HCT116 (cell line): Measurements from ENCODE around the gene SUN5. TPM values are rescaled to one million over a fixed set of nuclear protein-coding genes. Genes with fewer than 3 reads are reported as not detected.

Experiments
- ATAC-seq: fragments of 200-7000 bp; cut with Tn5 transposase; 2 replicates; pipeline ENCODE4 v1.9.1; 2020; ENCODE audit warnings: mild to moderate bottlenecking, moderate library complexity
- BruUV-seq: library from RNA; stranded (reverse); fragments of 400-500 nt; replicated peaks from 2 replicates; lab custom pipeline; 2021; lab: Mats Ljungman, UMichigan
- CTCF ChIA-PET: fragments of 300-600 bp; sonication (Branson Sonifier 250); formaldehyde crosslinking; loops from one replicate; lab custom pipeline; 2021; ENCODE audit warnings: antibody characterized with exemption; lab: Charles Lee
- POLR2A ChIA-PET: fragments of 300-600, 350-600 bp; sonication (Branson Sonifier 250); formaldehyde crosslinking; loops from one replicate; lab custom pipeline; 2021; ENCODE audit warnings: antibody characterized with exemption; lab: Charles Lee
- RAD21 ChIA-PET, 2 experiments: fragments of 300-600 bp; sonication (Branson Sonifier 250); formaldehyde crosslinking; loops; one replicate each; lab custom pipeline; 2023; ENCODE audit warnings: low total read pairs in 2 of 2; ENCODE audit not compliant: uncharacterized antibody in 2 of 2, unreplicated experiment in 2 of 2, low non-redundant PET in 1 of 2; lab: Charles Lee
- DNase-seq: peaks from one replicate; pipeline ENCODE4 v3.0.0-alpha.2; 2010; ENCODE audit warnings: low read depth, low spot score
- H2AFZ ChIP-seq: fragments of 200-600 bp; shearing (Covaris generic), sonication (generic); 2 replicates; pipeline ENCODE4 v1.6.1; 2017; ENCODE audit warnings: low read depth, mixed run types, mixed read lengths, antibody characterized with exemption, low read length; ENCODE audit not compliant: poor library complexity, severe bottlenecking
- H3K27ac ChIP-seq: 2 replicates; pipeline ENCODE4 v1.5.1; 2012; ENCODE audit warnings: low read depth, low read length
- H3K27me3 ChIP-seq: fragments of 200-600 bp; sonication (generic); 2 replicates; pipeline ENCODE4 v1.6.1; 2016; ENCODE audit warnings: mixed run types, low read length, mixed read lengths; ENCODE audit not compliant: insufficient read depth
- H3K36me3 ChIP-seq, 2 experiments: fragments of 200-500 bp in 1 of 2; fragments of 200-600 bp in 1 of 2; sonication (Bioruptor generic) in 1 of 2; sonication (generic) in 1 of 2; 2 replicates each; pipeline versions ENCODE4 v1.5.1 to v1.6.1; 2014 to 2016; ENCODE audit warnings: low read length in 2 of 2, inconsistent platforms in 1 of 2, mixed read lengths in 1 of 2, mixed run types in 1 of 2; ENCODE audit not compliant: insufficient read depth in 2 of 2, control insufficient read depth in 1 of 2
- H3K4me1 ChIP-seq, 2 experiments: fragments of 200-600 bp in 1 of 2; sonication (generic) in 1 of 2; 2 replicates each; pipeline versions ENCODE4 v1.5.1 to v1.6.1; 2012 to 2017; ENCODE audit warnings: low read length in 2 of 2, inconsistent platforms in 1 of 2, mild to moderate bottlenecking in 1 of 2, mixed read lengths in 1 of 2, mixed run types in 1 of 2, moderate library complexity in 1 of 2; ENCODE audit not compliant: insufficient read depth in 2 of 2, control insufficient read depth in 1 of 2
- H3K4me2 ChIP-seq: fragments of 200-600 bp; sonication (generic); 2 replicates; pipeline ENCODE4 v1.6.1; 2017; ENCODE audit warnings: mixed run types, low read length, mixed read lengths
- H3K4me3 ChIP-seq, 2 experiments: fragments of 200-600 bp in 1 of 2; sonication (generic) in 1 of 2; replicated peaks in 1 of 2; 2 replicates each; pipeline ENCODE4 v1.5.1; 2011 to 2016; ENCODE audit warnings: low read length in 2 of 2, control low read depth in 1 of 2, low read depth in 1 of 2, mild to moderate bottlenecking in 1 of 2, mixed read lengths in 1 of 2, mixed run types in 1 of 2
- H3K79me2 ChIP-seq: fragments of 200-600 bp; sonication (generic); 2 replicates; pipeline ENCODE4 v1.6.1; 2017; ENCODE audit warnings: mild to moderate bottlenecking, mixed run types, low read length, moderate library complexity, mixed read lengths; ENCODE audit not compliant: insufficient read depth
- H3K9ac ChIP-seq: fragments of 200-600 bp; sonication (generic); 2 replicates; pipeline ENCODE4 v1.6.1; 2016; ENCODE audit warnings: low read length, mixed read lengths
- H3K9me2 ChIP-seq: fragments of 200-600 bp; sonication (generic), shearing (Covaris generic); 2 replicates; pipeline ENCODE4 v1.6.1; 2017; ENCODE audit warnings: mixed run types, mild to moderate bottlenecking, moderate library complexity; ENCODE audit not compliant: insufficient read depth
- H3K9me3 ChIP-seq, 2 experiments: fragments of 200-500 bp in 1 of 2; fragments of 200-600 bp in 1 of 2; sonication (Bioruptor generic) in 1 of 2; sonication (generic) in 1 of 2; 2 replicates each; pipeline ENCODE4 v1.6.1; 2014 to 2017; ENCODE audit warnings: low read length in 2 of 2, mixed read lengths in 2 of 2, inconsistent platforms in 1 of 2, low read depth in 1 of 2, mild to moderate bottlenecking in 1 of 2, mixed run types in 1 of 2, moderate library complexity in 1 of 2; ENCODE audit not compliant: control insufficient read depth in 1 of 2, insufficient read depth in 1 of 2
- H4K20me1 ChIP-seq: fragments of 200-600 bp; sonication (generic), shearing (Covaris generic); 2 replicates; pipeline ENCODE4 v1.6.1; 2017; ENCODE audit warnings: mixed run types, mild to moderate bottlenecking, moderate library complexity; ENCODE audit not compliant: insufficient read depth
- MAX ChIP-seq: IDR thresholded peaks from 2 replicates; pipeline ENCODE4 v1.6.1; 2012
- SIN3A ChIP-seq: IDR thresholded peaks from 2 replicates; pipeline ENCODE4 v1.6.1; 2012; ENCODE audit warnings: low read depth
- SRF ChIP-seq: IDR thresholded peaks from 2 replicates; pipeline ENCODE4 v1.6.1; 2012; ENCODE audit warnings: low read depth
- ZNF274 ChIP-seq: fragments of 200-500 bp; sonication (Bioruptor generic); IDR thresholded peaks from 2 replicates; pipeline ENCODE4 v1.6.1; 2014; ENCODE audit warnings: mild to moderate bottlenecking, low read depth, low read length, inconsistent platforms
- intact Hi-C: fragments of 100-400 bp; cut with micrococcal nuclease; formaldehyde crosslinking; loops from 2 replicates; pipeline ENCODE4 v1.10.0; 2022
- total RNA-seq: library from RNA; stranded (reverse); gene quantifications from one replicate; pipeline ENCODE4 v1.2.1, GENCODE V29; 2021; ENCODE audit not compliant: unreplicated experiment
- TF ChIP-seq, protein P1 (sequence below): IDR thresholded peaks from 2 replicates; pipeline ENCODE4 v1.6.1; 2012; ENCODE audit warnings: low read depth

The SUN5 gene
- total RNA-seq, 1 experiment from 2014 or later = not detected

GRCh38 chr20:32990426-32990825 lies 13.8 kb downstream of the SUN5 start:
- no peak overlapping the region for H2AFZ ChIP-seq
- H3K27ac ChIP-seq = no peak overlapping the region
- H3K9me3 ChIP-seq = peaks cover 0 to 3% of the 10 kb centered on the region in 2 experiments; a peak in 1 of 4 replicates
- ChIA-PET POLR2A (no interaction called here), CTCF (no interaction called here), RAD21 (no interaction called here)
- H3K9ac ChIP-seq = no peak overlapping the region
- no peaks in the 10 kb centered on the region for H3K27me3 ChIP-seq
- no peak for DNase-seq
- no peaks in the 10 kb centered on the region for H3K36me3 ChIP-seq
- H3K79me2 ChIP-seq = no peaks in the 10 kb centered on the region
- H4K20me1 ChIP-seq = no peaks in the 10 kb centered on the region
- H3K4me3 ChIP-seq = no peak overlapping the region
- BruUV-seq = no TSS peak
- H3K9me2 ChIP-seq = no peaks in the 10 kb centered on the region
- TF ChIP-seq MAX (no peak), SIN3A (no peak), ZNF274 (no peak), SRF (no peak)
- TF ChIP-seq, protein P1, sequence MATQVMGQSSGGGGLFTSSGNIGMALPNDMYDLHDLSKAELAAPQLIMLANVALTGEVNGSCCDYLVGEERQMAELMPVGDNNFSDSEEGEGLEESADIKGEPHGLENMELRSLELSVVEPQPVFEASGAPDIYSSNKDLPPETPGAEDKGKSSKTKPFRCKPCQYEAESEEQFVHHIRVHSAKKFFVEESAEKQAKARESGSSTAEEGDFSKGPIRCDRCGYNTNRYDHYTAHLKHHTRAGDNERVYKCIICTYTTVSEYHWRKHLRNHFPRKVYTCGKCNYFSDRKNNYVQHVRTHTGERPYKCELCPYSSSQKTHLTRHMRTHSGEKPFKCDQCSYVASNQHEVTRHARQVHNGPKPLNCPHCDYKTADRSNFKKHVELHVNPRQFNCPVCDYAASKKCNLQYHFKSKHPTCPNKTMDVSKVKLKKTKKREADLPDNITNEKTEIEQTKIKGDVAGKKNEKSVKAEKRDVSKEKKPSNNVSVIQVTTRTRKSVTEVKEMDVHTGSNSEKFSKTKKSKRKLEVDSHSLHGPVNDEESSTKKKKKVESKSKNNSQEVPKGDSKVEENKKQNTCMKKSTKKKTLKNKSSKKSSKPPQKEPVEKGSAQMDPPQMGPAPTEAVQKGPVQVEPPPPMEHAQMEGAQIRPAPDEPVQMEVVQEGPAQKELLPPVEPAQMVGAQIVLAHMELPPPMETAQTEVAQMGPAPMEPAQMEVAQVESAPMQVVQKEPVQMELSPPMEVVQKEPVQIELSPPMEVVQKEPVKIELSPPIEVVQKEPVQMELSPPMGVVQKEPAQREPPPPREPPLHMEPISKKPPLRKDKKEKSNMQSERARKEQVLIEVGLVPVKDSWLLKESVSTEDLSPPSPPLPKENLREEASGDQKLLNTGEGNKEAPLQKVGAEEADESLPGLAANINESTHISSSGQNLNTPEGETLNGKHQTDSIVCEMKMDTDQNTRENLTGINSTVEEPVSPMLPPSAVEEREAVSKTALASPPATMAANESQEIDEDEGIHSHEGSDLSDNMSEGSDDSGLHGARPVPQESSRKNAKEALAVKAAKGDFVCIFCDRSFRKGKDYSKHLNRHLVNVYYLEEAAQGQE = no peak
- no peak overlapping the region for H3K4me2 ChIP-seq
- no peak for ATAC-seq
- intact Hi-C loops = no loop called here
- H3K4me1 ChIP-seq = peaks cover 0 to 5% of the 10 kb centered on the region in 2 experiments; a peak in 1 of 4 replicates
